ENCODE data around the gene RBM17.
A peak's percentile ranks its signal among the peaks of the same experiment; 100 is the strongest.
"Not testable (repeated sequence)": the region's sequence is repeated elsewhere in the genome, so short reads cannot be mapped to it uniquely, and the experiment has no call there.

The RBM17 gene

GRCh38 chr10:6153845-6154244 is 65.0 kb downstream of the RBM17 start:
- DNase-seq (ENCODE audit: low read depth in 1 of 2, low spot score in 1 of 2): no peak
- in situ Hi-C loops (cut with HindIII; ENCODE audit: low pct_unique_long_range_greater_than_20kb, low sequenced_read_pairs): no loop called here
- TF ChIP-seq JUND (IDR thresholded peaks at IDR 0.05; ENCODE audit: low read depth): no peak

- no peak for TF ChIP-seq JUND (IDR thresholded peaks at IDR 0.05; ENCODE audit: low read depth)
- DNase-seq (ENCODE audit: low read depth in 1 of 2, low spot score in 1 of 2): peak in 1 of 2 experiments; percentile 44
- in situ Hi-C loops (cut with HindIII; ENCODE audit: low pct_unique_long_range_greater_than_20kb, low sequenced_read_pairs): no loop called here
Measured at GRCh38 chr10:6154566-6154965, 65.7 kb downstream of the RBM17 start.

- TF ChIP-seq JUND (IDR thresholded peaks at IDR 0.05; ENCODE audit: low read depth): no peak
- in situ Hi-C loops (cut with HindIII; ENCODE audit: low pct_unique_long_range_greater_than_20kb, low sequenced_read_pairs): no loop called here
- no peak for DNase-seq (ENCODE audit: low read depth in 1 of 2, low spot score in 1 of 2)
Measured at GRCh38 chr10:6158276-6158675, 69.4 kb downstream of the RBM17 start.

- DNase-seq (ENCODE audit: low read depth in 1 of 2, low spot score in 1 of 2): no peak
- TF ChIP-seq JUND (IDR thresholded peaks at IDR 0.05; ENCODE audit: low read depth): no peak
- in situ Hi-C loops (cut with HindIII; ENCODE audit: low pct_unique_long_range_greater_than_20kb, low sequenced_read_pairs): no loop called here
Measured at GRCh38 chr10:6161921-6162320, 73.1 kb downstream of the RBM17 start.

- in situ Hi-C loops (cut with HindIII; ENCODE audit: low pct_unique_long_range_greater_than_20kb, low sequenced_read_pairs): no loop called here
- no peak for TF ChIP-seq JUND (IDR thresholded peaks at IDR 0.05; ENCODE audit: low read depth)
- peak in 1 of 2 experiments; percentile 57 for DNase-seq (ENCODE audit: low read depth in 1 of 2, low spot score in 1 of 2)
Measured at GRCh38 chr10:6162589-6163356, 73.9 kb downstream of the RBM17 start.

GRCh38 chr10:6163364-6164270 is 74.8 kb downstream of the RBM17 start:
- no peak for TF ChIP-seq JUND (IDR thresholded peaks at IDR 0.05; ENCODE audit: low read depth)
- DNase-seq (ENCODE audit: low read depth in 1 of 2, low spot score in 1 of 2): peak; percentile 90 to 94
- in situ Hi-C loops (cut with HindIII; ENCODE audit: low pct_unique_long_range_greater_than_20kb, low sequenced_read_pairs): no loop called here

GRCh38 chr10:6164271-6165095 is 75.6 kb downstream of the RBM17 start:
- TF ChIP-seq JUND (IDR thresholded peaks at IDR 0.05; ENCODE audit: low read depth): no peak
- in situ Hi-C loops (cut with HindIII; ENCODE audit: low pct_unique_long_range_greater_than_20kb, low sequenced_read_pairs): no loop called here
- no peak for DNase-seq (ENCODE audit: low read depth in 1 of 2, low spot score in 1 of 2)

- DNase-seq (ENCODE audit: low read depth in 1 of 2, low spot score in 1 of 2): peak in 1 of 2 experiments; percentile 64
- TF ChIP-seq JUND (IDR thresholded peaks at IDR 0.05; ENCODE audit: low read depth): no peak
- in situ Hi-C loops (cut with HindIII; ENCODE audit: low pct_unique_long_range_greater_than_20kb, low sequenced_read_pairs): no loop called here
Measured at GRCh38 chr10:6165221-6165725, 76.4 kb downstream of the RBM17 start.

- DNase-seq (ENCODE audit: low read depth in 1 of 2, low spot score in 1 of 2); in situ Hi-C loops (cut with HindIII; ENCODE audit: low pct_unique_long_range_greater_than_20kb, low sequenced_read_pairs): not testable (repeated sequence)
Measured at GRCh38 chr10:6165933-6166332, 77.1 kb downstream of the RBM17 start.

Measured in T47D (cell line).